ENCODE data around the gene ATP1A2. TPM values are rescaled to one million over a fixed set of nuclear protein-coding genes. Genes with fewer than 3 reads are reported as not detected.

The ATP1A2 gene
- total and polyA plus RNA-seq, 2 experiments from 2014 or later: 4.9 to 17.7 TPM

DNA sequence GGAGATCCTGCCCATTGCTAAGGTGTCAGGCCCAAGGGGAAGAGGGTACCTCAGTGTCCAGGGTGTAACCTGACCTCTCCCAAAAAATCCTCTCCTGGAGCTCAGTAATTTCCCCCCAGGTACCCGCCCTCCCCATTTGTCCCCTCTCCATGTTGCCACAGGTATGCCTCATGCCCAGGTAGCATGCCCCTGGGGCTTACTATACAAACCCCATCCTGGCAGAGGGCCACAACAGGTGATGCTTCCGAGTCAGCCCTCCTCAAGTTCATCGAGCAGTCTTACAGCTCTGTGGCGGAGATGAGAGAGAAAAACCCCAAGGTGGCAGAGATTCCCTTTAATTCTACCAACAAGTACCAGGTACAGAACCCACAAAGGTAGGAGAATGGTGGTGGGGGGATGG is 51.5 kb downstream of the ATP1A2 start:
- Histone ChIP-seq H3K27me3 (ENCODE audit: insufficient read depth) (no peaks in the 10 kb centered on the region), H3K27ac (ENCODE audit: low read depth) (no peak overlapping the region), H2AFZ (no peak overlapping the region), H3K79me2 (replicated peaks; ENCODE audit: insufficient read depth) (no peaks in the 10 kb centered on the region), H4K20me1 (replicated peaks; ENCODE audit: insufficient read depth) (no peaks in the 10 kb centered on the region), H3F3A (replicated peaks; ENCODE audit: low read depth) (peaks cover 20% of the 10 kb centered on the region), H3K4me2 (peak overlapping the region; percentile 9), H3K4me1 (ENCODE audit: insufficient read depth) (peaks cover 47% of the 10 kb centered on the region), H3K9me2 (ENCODE audit: insufficient read depth) (no peaks in the 10 kb centered on the region), H3K36me3 (ENCODE audit: insufficient read depth) (no peaks in the 10 kb centered on the region), H3K4me3 (no peak overlapping the region)
- Mint-ChIP-seq H3K4me1 (peaks cover 59% of the 10 kb centered on the region), H3K9me3 (no peaks in the 10 kb centered on the region), H3K4me3 (no peak overlapping the region), H3K27me3 (ENCODE audit: insufficient read depth, low read depth, poor library complexity) (peaks cover 18% of the 10 kb centered on the region), H3K36me3 (ENCODE audit: low read depth) (no peaks in the 10 kb centered on the region), H3K27ac (no peak overlapping the region)
- no peak for DNase-seq (ENCODE audit: low spot score)
- TF ChIP-seq EZH2 (IDR thresholded peaks at IDR 0.05; ENCODE audit: low read depth, unreplicated experiment) (no peak), NANOG (IDR thresholded peaks at IDR 0.05; ENCODE audit: borderline replicate concordance) (no peak), JUNB (IDR thresholded peaks at IDR 0.05; ENCODE audit: unreplicated experiment) (no peak), EZH2phosphoT487 (IDR thresholded peaks at IDR 0.05; ENCODE audit: unreplicated experiment) (no peak), ZNF114 (CRISPR knock-in tag; IDR thresholded peaks at IDR 0.05) (no peak), CREB1 (CRISPR knock-in tag; IDR thresholded peaks at IDR 0.05; ENCODE audit: low read depth) (no peak), POLR2AphosphoS5 (IDR thresholded peaks at IDR 0.05; ENCODE audit: low read depth) (no peak), ZNF331 (CRISPR knock-in tag; IDR thresholded peaks at IDR 0.05; ENCODE audit: low read depth) (no peak), STAT1 (IDR thresholded peaks at IDR 0.05; ENCODE audit: unreplicated experiment) (no peak)
- TF ChIP-seq, protein P1, sequence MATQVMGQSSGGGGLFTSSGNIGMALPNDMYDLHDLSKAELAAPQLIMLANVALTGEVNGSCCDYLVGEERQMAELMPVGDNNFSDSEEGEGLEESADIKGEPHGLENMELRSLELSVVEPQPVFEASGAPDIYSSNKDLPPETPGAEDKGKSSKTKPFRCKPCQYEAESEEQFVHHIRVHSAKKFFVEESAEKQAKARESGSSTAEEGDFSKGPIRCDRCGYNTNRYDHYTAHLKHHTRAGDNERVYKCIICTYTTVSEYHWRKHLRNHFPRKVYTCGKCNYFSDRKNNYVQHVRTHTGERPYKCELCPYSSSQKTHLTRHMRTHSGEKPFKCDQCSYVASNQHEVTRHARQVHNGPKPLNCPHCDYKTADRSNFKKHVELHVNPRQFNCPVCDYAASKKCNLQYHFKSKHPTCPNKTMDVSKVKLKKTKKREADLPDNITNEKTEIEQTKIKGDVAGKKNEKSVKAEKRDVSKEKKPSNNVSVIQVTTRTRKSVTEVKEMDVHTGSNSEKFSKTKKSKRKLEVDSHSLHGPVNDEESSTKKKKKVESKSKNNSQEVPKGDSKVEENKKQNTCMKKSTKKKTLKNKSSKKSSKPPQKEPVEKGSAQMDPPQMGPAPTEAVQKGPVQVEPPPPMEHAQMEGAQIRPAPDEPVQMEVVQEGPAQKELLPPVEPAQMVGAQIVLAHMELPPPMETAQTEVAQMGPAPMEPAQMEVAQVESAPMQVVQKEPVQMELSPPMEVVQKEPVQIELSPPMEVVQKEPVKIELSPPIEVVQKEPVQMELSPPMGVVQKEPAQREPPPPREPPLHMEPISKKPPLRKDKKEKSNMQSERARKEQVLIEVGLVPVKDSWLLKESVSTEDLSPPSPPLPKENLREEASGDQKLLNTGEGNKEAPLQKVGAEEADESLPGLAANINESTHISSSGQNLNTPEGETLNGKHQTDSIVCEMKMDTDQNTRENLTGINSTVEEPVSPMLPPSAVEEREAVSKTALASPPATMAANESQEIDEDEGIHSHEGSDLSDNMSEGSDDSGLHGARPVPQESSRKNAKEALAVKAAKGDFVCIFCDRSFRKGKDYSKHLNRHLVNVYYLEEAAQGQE (IDR thresholded peaks at IDR 0.05; ENCODE audit: unreplicated experiment): no peak
- TF ChIP-seq, protein P2, sequence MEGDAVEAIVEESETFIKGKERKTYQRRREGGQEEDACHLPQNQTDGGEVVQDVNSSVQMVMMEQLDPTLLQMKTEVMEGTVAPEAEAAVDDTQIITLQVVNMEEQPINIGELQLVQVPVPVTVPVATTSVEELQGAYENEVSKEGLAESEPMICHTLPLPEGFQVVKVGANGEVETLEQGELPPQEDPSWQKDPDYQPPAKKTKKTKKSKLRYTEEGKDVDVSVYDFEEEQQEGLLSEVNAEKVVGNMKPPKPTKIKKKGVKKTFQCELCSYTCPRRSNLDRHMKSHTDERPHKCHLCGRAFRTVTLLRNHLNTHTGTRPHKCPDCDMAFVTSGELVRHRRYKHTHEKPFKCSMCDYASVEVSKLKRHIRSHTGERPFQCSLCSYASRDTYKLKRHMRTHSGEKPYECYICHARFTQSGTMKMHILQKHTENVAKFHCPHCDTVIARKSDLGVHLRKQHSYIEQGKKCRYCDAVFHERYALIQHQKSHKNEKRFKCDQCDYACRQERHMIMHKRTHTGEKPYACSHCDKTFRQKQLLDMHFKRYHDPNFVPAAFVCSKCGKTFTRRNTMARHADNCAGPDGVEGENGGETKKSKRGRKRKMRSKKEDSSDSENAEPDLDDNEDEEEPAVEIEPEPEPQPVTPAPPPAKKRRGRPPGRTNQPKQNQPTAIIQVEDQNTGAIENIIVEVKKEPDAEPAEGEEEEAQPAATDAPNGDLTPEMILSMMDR (conservative IDR thresholded peaks at IDR 0.05; ENCODE audit: low read depth in 2 of 2): no peak
- TF ChIP-seq, protein P3, sequence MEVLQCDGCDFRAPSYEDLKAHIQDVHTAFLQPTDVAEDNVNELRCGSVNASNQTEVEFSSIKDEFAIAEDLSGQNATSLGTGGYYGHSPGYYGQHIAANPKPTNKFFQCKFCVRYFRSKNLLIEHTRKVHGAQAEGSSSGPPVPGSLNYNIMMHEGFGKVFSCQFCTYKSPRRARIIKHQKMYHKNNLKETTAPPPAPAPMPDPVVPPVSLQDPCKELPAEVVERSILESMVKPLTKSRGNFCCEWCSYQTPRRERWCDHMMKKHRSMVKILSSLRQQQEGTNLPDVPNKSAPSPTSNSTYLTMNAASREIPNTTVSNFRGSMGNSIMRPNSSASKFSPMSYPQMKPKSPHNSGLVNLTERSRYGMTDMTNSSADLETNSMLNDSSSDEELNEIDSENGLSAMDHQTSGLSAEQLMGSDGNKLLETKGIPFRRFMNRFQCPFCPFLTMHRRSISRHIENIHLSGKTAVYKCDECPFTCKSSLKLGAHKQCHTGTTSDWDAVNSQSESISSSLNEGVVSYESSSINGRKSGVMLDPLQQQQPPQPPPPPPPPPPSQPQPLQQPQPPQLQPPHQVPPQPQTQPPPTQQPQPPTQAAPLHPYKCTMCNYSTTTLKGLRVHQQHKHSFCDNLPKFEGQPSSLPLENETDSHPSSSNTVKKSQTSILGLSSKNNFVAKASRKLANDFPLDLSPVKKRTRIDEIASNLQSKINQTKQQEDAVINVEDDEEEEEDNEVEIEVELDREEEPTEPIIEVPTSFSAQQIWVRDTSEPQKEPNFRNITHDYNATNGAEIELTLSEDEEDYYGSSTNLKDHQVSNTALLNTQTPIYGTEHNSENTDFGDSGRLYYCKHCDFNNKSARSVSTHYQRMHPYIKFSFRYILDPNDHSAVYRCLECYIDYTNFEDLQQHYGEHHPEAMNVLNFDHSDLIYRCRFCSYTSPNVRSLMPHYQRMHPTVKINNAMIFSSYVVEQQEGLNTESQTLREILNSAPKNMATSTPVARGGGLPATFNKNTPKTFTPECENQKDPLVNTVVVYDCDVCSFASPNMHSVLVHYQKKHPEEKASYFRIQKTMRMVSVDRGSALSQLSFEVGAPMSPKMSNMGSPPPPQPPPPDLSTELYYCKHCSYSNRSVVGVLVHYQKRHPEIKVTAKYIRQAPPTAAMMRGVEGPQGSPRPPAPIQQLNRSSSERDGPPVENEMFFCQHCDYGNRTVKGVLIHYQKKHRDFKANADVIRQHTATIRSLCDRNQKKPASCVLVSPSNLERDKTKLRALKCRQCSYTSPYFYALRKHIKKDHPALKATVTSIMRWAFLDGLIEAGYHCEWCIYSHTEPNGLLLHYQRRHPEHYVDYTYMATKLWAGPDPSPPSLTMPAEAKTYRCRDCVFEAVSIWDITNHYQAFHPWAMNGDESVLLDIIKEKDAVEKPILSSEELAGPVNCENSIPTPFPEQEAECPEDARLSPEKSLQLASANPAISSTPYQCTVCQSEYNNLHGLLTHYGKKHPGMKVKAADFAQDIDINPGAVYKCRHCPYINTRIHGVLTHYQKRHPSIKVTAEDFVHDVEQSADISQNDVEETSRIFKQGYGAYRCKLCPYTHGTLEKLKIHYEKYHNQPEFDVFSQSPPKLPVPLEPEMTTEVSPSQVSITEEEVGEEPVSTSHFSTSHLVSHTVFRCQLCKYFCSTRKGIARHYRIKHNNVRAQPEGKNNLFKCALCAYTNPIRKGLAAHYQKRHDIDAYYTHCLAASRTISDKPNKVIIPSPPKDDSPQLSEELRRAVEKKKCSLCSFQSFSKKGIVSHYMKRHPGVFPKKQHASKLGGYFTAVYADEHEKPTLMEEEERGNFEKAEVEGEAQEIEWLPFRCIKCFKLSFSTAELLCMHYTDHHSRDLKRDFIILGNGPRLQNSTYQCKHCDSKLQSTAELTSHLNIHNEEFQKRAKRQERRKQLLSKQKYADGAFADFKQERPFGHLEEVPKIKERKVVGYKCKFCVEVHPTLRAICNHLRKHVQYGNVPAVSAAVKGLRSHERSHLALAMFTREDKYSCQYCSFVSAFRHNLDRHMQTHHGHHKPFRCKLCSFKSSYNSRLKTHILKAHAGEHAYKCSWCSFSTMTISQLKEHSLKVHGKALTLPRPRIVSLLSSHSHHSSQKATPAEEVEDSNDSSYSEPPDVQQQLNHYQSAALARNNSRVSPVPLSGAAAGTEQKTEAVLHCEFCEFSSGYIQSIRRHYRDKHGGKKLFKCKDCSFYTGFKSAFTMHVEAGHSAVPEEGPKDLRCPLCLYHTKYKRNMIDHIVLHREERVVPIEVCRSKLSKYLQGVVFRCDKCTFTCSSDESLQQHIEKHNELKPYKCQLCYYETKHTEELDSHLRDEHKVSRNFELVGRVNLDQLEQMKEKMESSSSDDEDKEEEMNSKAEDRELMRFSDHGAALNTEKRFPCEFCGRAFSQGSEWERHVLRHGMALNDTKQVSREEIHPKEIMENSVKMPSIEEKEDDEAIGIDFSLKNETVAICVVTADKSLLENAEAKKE (CRISPR knock-in tag; IDR thresholded peaks at IDR 0.05): no peak
- TF ChIP-seq, protein P4, sequence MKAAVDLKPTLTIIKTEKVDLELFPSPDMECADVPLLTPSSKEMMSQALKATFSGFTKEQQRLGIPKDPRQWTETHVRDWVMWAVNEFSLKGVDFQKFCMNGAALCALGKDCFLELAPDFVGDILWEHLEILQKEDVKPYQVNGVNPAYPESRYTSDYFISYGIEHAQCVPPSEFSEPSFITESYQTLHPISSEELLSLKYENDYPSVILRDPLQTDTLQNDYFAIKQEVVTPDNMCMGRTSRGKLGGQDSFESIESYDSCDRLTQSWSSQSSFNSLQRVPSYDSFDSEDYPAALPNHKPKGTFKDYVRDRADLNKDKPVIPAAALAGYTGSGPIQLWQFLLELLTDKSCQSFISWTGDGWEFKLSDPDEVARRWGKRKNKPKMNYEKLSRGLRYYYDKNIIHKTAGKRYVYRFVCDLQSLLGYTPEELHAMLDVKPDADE (IDR thresholded peaks at IDR 0.05): no peak
- no peak for ATAC-seq
